Measurements from ENCODE around the gene C14orf119.

C14orf119 gene

GRCh38 chr14:23110579-23111365 is 15.5 kb downstream of the C14orf119 start:
- no peak for DNase-seq

- no peak for DNase-seq
Observed at GRCh38 chr14:23112359-23113178, 17.3 kb downstream of the C14orf119 start.

GRCh38 chr14:23113431-23114119 is 18.3 kb downstream of the C14orf119 start:
- DNase-seq = no peak

GRCh38 chr14:23114120-23114458 is 18.8 kb downstream of the C14orf119 start:
- DNase-seq = no peak

GRCh38 chr14:23114669-23115038 is 19.3 kb downstream of the C14orf119 start:
- no peak for DNase-seq

GRCh38 chr14:23115039-23115731 is 19.9 kb downstream of the C14orf119 start:
- peak; percentile 96 for DNase-seq

GRCh38 chr14:23115918-23116317 is 20.6 kb downstream of the C14orf119 start:
- no peak for DNase-seq

GRCh38 chr14:23117371-23118020 is 22.2 kb downstream of the C14orf119 start:
- DNase-seq = no peak

- no peak for DNase-seq
Observed at GRCh38 chr14:23118506-23119362, 23.4 kb downstream of the C14orf119 start, which contains the start of gene CEBPE. TSS of gene CEBPE (minus strand) at chr14:23119255. CDS start at chr14:23119091, 164 bp downstream.

GRCh38 chr14:23119363-23120327 is 24.3 kb downstream of the C14orf119 start:
- no peak for DNase-seq

- DNase-seq = peak; percentile 81
Observed at GRCh38 chr14:23120541-23121251, 25.4 kb downstream of the C14orf119 start.

GRCh38 chr14:23121361-23121771 is 26.1 kb downstream of the C14orf119 start:
- peak; percentile 26 for DNase-seq

- DNase-seq = no peak
Observed at GRCh38 chr14:23122086-23122485, 26.8 kb downstream of the C14orf119 start.

- no peak for DNase-seq
Observed at GRCh38 chr14:23123419-23123818, 28.1 kb downstream of the C14orf119 start.

- no peak for DNase-seq
Observed at GRCh38 chr14:23124337-23124954, 29.1 kb downstream of the C14orf119 start.

GRCh38 chr14:23125011-23125410 is 29.7 kb downstream of the C14orf119 start:
- DNase-seq = no peak

- no peak for DNase-seq
Observed at GRCh38 chr14:23125933-23126524, 30.7 kb downstream of the C14orf119 start.
